Endothelial cell of umbilical vein (primary cell): ENCODE results near the gene EDN1. TPM values are rescaled to one million over a fixed set of nuclear protein-coding genes. Genes with fewer than 3 reads are reported as not detected.

Experiments
- BruUV-seq: library from RNA; stranded (reverse); fragments of 400-500 nt; replicated peaks from 2 replicates; lab custom pipeline; 2021; lab: Mats Ljungman, UMichigan
- CTCF ChIA-PET: fragments of 300-600, 350-600 bp; sonication (Branson Sonifier 250); formaldehyde crosslinking; loops from one replicate; lab custom pipeline; 2021; ENCODE audit warnings: antibody characterized with exemption, inconsistent platforms; lab: Charles Lee
- POLR2A ChIA-PET: fragments of 300-600, 350-600 bp; sonication (Branson Sonifier 250); formaldehyde crosslinking; loops from one replicate; lab custom pipeline; 2021; ENCODE audit warnings: antibody characterized with exemption, inconsistent platforms; lab: Charles Lee
- DNase-seq: peaks from one replicate; pipeline ENCODE4 v3.0.0-alpha.2; 2011; ENCODE audit warnings: low read depth, low spot score
- FAIRE-seq: peaks from 2 replicates; lab custom pipeline; 2011; peaks lifted over from hg19 to GRCh38; lab: Jason Lieb, UNC
- H2AFZ ChIP-seq: 2 replicates; pipeline ENCODE4 v1.6.0; 2012; ENCODE audit warnings: low read depth, low read length, control low read depth, inconsistent platforms
- H3K27ac ChIP-seq: 2 replicates; pipeline ENCODE4 v1.5.1; 2011; ENCODE audit warnings: low read depth, mild to moderate bottlenecking, control low read depth, low read length, moderate library complexity; ENCODE audit not compliant: insufficient read depth
- H3K27me3 ChIP-seq, 2 experiments: 2 replicates each; pipeline versions ENCODE4 v1.6.0 to v1.6.1; 2011; ENCODE audit warnings: low read length in 2 of 2, mixed read lengths in 1 of 2; ENCODE audit not compliant: control insufficient read depth in 2 of 2, insufficient read depth in 2 of 2
- H3K36me3 ChIP-seq, 2 experiments: 2 replicates in 1 of 2; 3 replicates in 1 of 2; pipeline ENCODE4 v1.5.1; 2011; ENCODE audit warnings: low read length in 2 of 2, mild to moderate bottlenecking in 1 of 2, moderate library complexity in 1 of 2; ENCODE audit not compliant: control insufficient read depth in 2 of 2, insufficient read depth in 2 of 2; ENCODE audit errors: extremely low read depth in 1 of 2
- H3K4me1 ChIP-seq: 3 replicates; pipeline ENCODE4 v1.5.1; 2011; ENCODE audit warnings: mild to moderate bottlenecking, low read length; ENCODE audit not compliant: control insufficient read depth, insufficient read depth; ENCODE audit errors: extremely low read depth
- H3K4me2 ChIP-seq: 2 replicates; pipeline ENCODE4 v1.6.1; 2011; ENCODE audit warnings: low read length, control low read depth, mixed read lengths; ENCODE audit not compliant: insufficient read depth
- H3K4me3 ChIP-seq, 3 experiments: fragments of 200-600 bp in 1 of 3; sonication (generic), shearing (Covaris generic) in 1 of 3; replicated peaks in 1 of 3; 2 replicates each; pipeline ENCODE4 v1.5.1; 2011 to 2016; ENCODE audit warnings: control low read depth in 3 of 3, low read length in 3 of 3, mild to moderate bottlenecking in 2 of 3, inconsistent platforms in 1 of 3, low read depth in 1 of 3, moderate library complexity in 1 of 3; ENCODE audit not compliant: insufficient read depth in 1 of 3
- H3K79me2 ChIP-seq: 2 replicates; pipeline ENCODE4 v1.6.0; 2012; ENCODE audit warnings: low read length, inconsistent platforms; ENCODE audit not compliant: control insufficient read depth, insufficient read depth
- H3K9ac ChIP-seq: replicated peaks from 2 replicates; pipeline ENCODE3; 2011; ENCODE audit warnings: low read length, control low read depth; ENCODE audit not compliant: insufficient read depth; ENCODE audit errors: extremely low read depth
- H3K9me1 ChIP-seq: replicated peaks from 3 replicates; pipeline ENCODE4 v1.6.0; 2011; ENCODE audit warnings: mild to moderate bottlenecking, low read length; ENCODE audit not compliant: control insufficient read depth, insufficient read depth; ENCODE audit errors: extremely low read depth
- H3K9me3 ChIP-seq: replicated peaks from 2 replicates; pipeline ENCODE4 v1.5.1; 2012; ENCODE audit warnings: low read length, inconsistent platforms; ENCODE audit not compliant: control insufficient read depth, insufficient read depth
- H4K20me1 ChIP-seq: replicated peaks from 2 replicates; pipeline ENCODE3; 2011; ENCODE audit warnings: mild to moderate bottlenecking, low read length; ENCODE audit not compliant: control insufficient read depth, insufficient read depth; ENCODE audit errors: extremely low read depth
- EZH2 ChIP-seq: IDR thresholded peaks from 2 replicates; pipeline ENCODE4 v1.6.1; 2012; ENCODE audit warnings: borderline replicate concordance, low read depth, mild to moderate bottlenecking, moderate library complexity, low read length, inconsistent platforms; ENCODE audit not compliant: severe bottlenecking
- FOS ChIP-seq: IDR thresholded peaks from 2 replicates; pipeline ENCODE4 v1.6.1; 2011; ENCODE audit warnings: mild to moderate bottlenecking, low read length, moderate library complexity, borderline replicate concordance; ENCODE audit not compliant: insufficient read depth
- GATA2 ChIP-seq: IDR thresholded peaks from 2 replicates; pipeline ENCODE4 v1.7.0; 2011; ENCODE audit warnings: low read depth, mild to moderate bottlenecking, moderate library complexity, mixed read lengths, low read length; ENCODE audit not compliant: insufficient read length, insufficient read depth
- JUN ChIP-seq: IDR thresholded peaks from 2 replicates; pipeline ENCODE4 v1.6.1; 2011; ENCODE audit warnings: borderline replicate concordance, low read depth; ENCODE audit not compliant: insufficient read length, insufficient read depth
- MYC ChIP-seq: IDR thresholded peaks from one replicate; pipeline ENCODE4 v1.6.1; 2011; ENCODE audit warnings: mild to moderate bottlenecking, low read depth, low read length
- POLR2A ChIP-seq: IDR thresholded peaks from 2 replicates; pipeline ENCODE4 v1.6.1; 2012; ENCODE audit warnings: low read depth, mild to moderate bottlenecking, control low read depth, low read length
- POLR2AphosphoS5 ChIP-seq: IDR thresholded peaks from 2 replicates; pipeline ENCODE4 v1.6.1; 2012; ENCODE audit warnings: low read depth, mild to moderate bottlenecking, control low read depth, low read length, moderate library complexity; ENCODE audit not compliant: insufficient read depth
- dilution Hi-C: fragments of 300-500 bp; cut with MboI; formaldehyde crosslinking; loops from one replicate; pipeline ENCODE4 v1.15.0; 2019; ENCODE audit warnings: low sequenced_read_pairs; ENCODE audit not compliant: extremely low pct_ligation_motif_present
- intact Hi-C: fragments of 100-400 bp; cut with micrococcal nuclease; formaldehyde crosslinking; loops from one replicate; pipeline ENCODE4 v1.10.0; 2022
- polyA plus RNA-seq, 4 experiments: library from polyadenylated mRNA; depleted of rRNA in 3 of 4; stranded (reverse) in 3 of 4; unstranded in 1 of 4; fragments of >200 nt; gene quantifications; 2 replicates each; pipeline versions ENCODE4 v1.2.1 to v1.2.3, GENCODE V29; 2011 to 2012; ENCODE audit warnings: missing spikeins in 1 of 4
- total RNA-seq: library from RNA; stranded (reverse); gene quantifications from 2 replicates; pipeline ENCODE4 v1.2.3, GENCODE V29; 2021
- TF ChIP-seq, protein P1 (sequence below): IDR thresholded peaks from 2 replicates; pipeline ENCODE4 v1.6.1; 2011; ENCODE audit not compliant: insufficient read depth, insufficient read length
- TF ChIP-seq, protein P2 (sequence below), 2 donors: IDR thresholded peaks; 1 replicate in 1 of 2; 2 replicates in 1 of 2; pipeline ENCODE4 v1.5.1; 2011; ENCODE audit warnings: low read length in 2 of 2, mild to moderate bottlenecking in 2 of 2, moderate library complexity in 2 of 2, control low read depth in 1 of 2, inconsistent platforms in 1 of 2, low read depth in 1 of 2; ENCODE audit not compliant: insufficient read depth in 1 of 2; ENCODE audit errors: extremely low read depth in 1 of 2

Gene EDN1
- total and polyA plus RNA-seq, 2 donors (not counting 3 experiments of a cell fraction or from before 2014, with no cell fraction given): 493 to 498 TPM

DNA sequence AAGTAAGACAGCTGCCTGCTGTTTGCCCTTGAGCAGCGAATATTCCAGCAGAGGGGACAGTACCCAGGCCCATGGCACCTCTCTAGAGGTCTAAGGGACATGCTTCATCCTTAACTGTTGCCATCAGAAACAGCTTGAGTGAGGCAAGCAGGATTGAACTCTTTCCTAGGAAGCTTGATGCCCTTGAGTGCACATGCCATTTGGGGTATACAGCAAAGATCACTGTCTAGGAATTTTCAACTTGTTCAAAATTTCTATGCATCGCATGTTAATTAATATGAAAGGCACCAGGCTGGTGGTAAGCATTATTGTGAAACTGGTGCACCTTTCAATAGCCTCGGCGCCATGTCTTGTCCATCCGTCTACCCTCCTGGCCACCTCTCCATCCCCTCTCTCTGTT is 54.1 kb downstream of the EDN1 start:
- ChIA-PET POLR2A (no interaction called here), CTCF (no interaction called here)

DNA sequence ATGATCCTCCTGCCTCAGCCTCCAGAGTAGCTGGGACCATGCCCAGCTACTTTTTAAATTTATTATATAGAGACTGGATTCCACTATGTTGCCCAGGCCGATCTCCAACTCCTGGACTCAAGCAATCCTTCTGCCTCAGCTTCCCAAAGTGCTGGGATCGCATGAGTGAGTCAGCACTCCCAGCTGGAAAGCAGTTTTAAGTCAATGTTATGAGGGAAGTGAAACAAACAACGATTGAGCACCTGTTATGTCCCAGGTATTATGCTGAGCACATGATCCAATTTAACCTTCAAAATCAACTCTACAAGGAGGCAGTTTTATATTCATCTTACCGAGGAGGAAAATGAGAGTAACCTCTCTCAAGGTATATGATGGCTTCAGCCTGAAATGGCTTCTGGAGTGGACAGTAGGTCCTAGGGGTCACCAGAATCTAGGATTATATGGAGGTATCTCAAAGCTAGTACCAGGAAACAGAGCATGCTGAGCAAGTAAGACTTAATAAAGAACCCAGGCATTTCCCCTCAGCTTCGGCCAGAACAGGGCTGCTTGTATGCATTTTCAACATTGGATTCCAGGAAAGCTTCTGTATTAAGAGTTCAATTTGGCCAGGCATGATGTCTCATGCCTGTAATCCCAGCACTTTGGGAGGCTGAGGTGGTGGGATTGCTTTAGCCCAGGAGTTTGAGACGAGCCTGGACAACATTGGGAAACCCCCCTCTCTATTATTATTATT is 55.0 kb downstream of the EDN1 start:
- no peak overlapping the region for H3K27ac ChIP-seq
- H3K4me1 ChIP-seq: peaks cover 23% of the 10 kb centered on the region
- POLR2A ChIA-PET: no interaction called here

More for the DNA sequence above, 54.1 kb downstream of the EDN1 start:
- BruUV-seq: no TSS peak
- Histone ChIP-seq H3K9me1 (no peaks in the 10 kb centered on the region), H4K20me1 (no peaks in the 10 kb centered on the region), H3K9me3 (no peaks in the 10 kb centered on the region), H2AFZ (no peak overlapping the region), H3K79me2 (no peaks in the 10 kb centered on the region), H3K36me3 (no peaks in the 10 kb centered on the region), H3K27ac (no peak overlapping the region), H3K4me1 (peaks cover 23% of the 10 kb centered on the region), H3K4me2 (no peak overlapping the region), H3K4me3 (no peak overlapping the region), H3K27me3 (no peaks in the 10 kb centered on the region), H3K9ac (no peak overlapping the region)
- no peak for DNase-seq
- TF ChIP-seq MYC: no peak
- intact Hi-C loops (no loop called here), dilution Hi-C loops (no loop called here)
- FAIRE-seq: no peak

More for the DNA sequence above, 55.0 kb downstream of the EDN1 start:
- Histone ChIP-seq H3K27me3 (no peaks in the 10 kb centered on the region), H3K9me3 (no peaks in the 10 kb centered on the region), H3K9me1 (no peaks in the 10 kb centered on the region), H3K4me2 (no peak overlapping the region), H2AFZ (no peak overlapping the region), H3K79me2 (no peaks in the 10 kb centered on the region), H3K4me3 (no peak overlapping the region), H3K36me3 (no peaks in the 10 kb centered on the region), H4K20me1 (no peaks in the 10 kb centered on the region), H3K9ac (no peak overlapping the region)
- FAIRE-seq (no peak), DNase-seq (no peak)
- no peak for TF ChIP-seq EZH2
- TF ChIP-seq MYC: no peak
- TF ChIP-seq POLR2AphosphoS5: no peak
- no peak for TF ChIP-seq GATA2
- no peak for TF ChIP-seq JUN
- TF ChIP-seq POLR2A: no peak
- TF ChIP-seq, protein P1, sequence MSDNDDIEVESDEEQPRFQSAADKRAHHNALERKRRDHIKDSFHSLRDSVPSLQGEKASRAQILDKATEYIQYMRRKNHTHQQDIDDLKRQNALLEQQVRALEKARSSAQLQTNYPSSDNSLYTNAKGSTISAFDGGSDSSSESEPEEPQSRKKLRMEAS: no peak
- TF ChIP-seq, protein P2, sequence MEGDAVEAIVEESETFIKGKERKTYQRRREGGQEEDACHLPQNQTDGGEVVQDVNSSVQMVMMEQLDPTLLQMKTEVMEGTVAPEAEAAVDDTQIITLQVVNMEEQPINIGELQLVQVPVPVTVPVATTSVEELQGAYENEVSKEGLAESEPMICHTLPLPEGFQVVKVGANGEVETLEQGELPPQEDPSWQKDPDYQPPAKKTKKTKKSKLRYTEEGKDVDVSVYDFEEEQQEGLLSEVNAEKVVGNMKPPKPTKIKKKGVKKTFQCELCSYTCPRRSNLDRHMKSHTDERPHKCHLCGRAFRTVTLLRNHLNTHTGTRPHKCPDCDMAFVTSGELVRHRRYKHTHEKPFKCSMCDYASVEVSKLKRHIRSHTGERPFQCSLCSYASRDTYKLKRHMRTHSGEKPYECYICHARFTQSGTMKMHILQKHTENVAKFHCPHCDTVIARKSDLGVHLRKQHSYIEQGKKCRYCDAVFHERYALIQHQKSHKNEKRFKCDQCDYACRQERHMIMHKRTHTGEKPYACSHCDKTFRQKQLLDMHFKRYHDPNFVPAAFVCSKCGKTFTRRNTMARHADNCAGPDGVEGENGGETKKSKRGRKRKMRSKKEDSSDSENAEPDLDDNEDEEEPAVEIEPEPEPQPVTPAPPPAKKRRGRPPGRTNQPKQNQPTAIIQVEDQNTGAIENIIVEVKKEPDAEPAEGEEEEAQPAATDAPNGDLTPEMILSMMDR (IDR thresholded peaks at IDR 0.05; ENCODE audit: extremely low read depth in 1 of 2, insufficient read depth in 1 of 2, low read depth in 1 of 2, low read length in 2 of 2): no peak
- TF ChIP-seq FOS: no peak
- intact Hi-C loops: no loop called here
- BruUV-seq: no TSS peak
- CTCF ChIA-PET: no interaction called here
- dilution Hi-C loops: no loop called here
